H1 (cell line): ENCODE measurements around the gene RBM20. TPM values are rescaled to one million over a fixed set of nuclear protein-coding genes. Genes with fewer than 3 reads are reported as not detected.

Experiments used
- ATF3 ChIP-seq: IDR thresholded peaks from 2 replicates; pipeline ENCODE4 v1.6.1; 2011; ENCODE audit warnings: low read depth, mild to moderate bottlenecking, low read length; ENCODE audit not compliant: insufficient read depth
- CTBP2 ChIP-seq: IDR thresholded peaks from 2 replicates; pipeline ENCODE4 v1.7.0; 2011; ENCODE audit warnings: borderline replicate concordance, mild to moderate bottlenecking, moderate library complexity, mixed read lengths, low read length; ENCODE audit not compliant: insufficient read depth, insufficient read length
- SIRT6 ChIP-seq: IDR thresholded peaks from one replicate; pipeline ENCODE4 v1.7.1; 2012; ENCODE audit warnings: low read length, inconsistent platforms
- SRF ChIP-seq: IDR thresholded peaks from 2 replicates; pipeline ENCODE4 v1.6.1; 2011; ENCODE audit warnings: mild to moderate bottlenecking, low read depth, low read length, moderate library complexity
- polyA plus RNA-seq, 7 experiments: library from polyadenylated mRNA; depleted of rRNA in 3 of 7; stranded (reverse) in 5 of 7; unstranded in 2 of 7; fragments of >200 nt in 5 of 7; fragments of 200-250 nt in 2 of 7; gene quantifications; 1 replicate in 5 of 7; 2 replicates in 1 of 7; 4 replicates in 1 of 7; pipeline versions ENCODE4 v1.2.1 to v1.2.3, GENCODE V29; 2011 to 2013; ENCODE audit warnings: missing spikeins in 2 of 7, mixed read lengths in 2 of 7
- total RNA-seq: library from RNA; stranded (reverse); fragmentation: NEBNext Ultra II Directional; extraction: Animal tissue kit (Norgen Biotek cat#: 25700); gene quantifications from 2 replicates; pipeline ENCODE4 v1.2.1, GENCODE V29; 2021

Gene RBM20
- total and polyA plus RNA-seq, 2 of the 8 experiments (the other 6 are each of a cell fraction or from before 2014, with no cell fraction given) = 0.05 to 0.63 TPM

DNA sequence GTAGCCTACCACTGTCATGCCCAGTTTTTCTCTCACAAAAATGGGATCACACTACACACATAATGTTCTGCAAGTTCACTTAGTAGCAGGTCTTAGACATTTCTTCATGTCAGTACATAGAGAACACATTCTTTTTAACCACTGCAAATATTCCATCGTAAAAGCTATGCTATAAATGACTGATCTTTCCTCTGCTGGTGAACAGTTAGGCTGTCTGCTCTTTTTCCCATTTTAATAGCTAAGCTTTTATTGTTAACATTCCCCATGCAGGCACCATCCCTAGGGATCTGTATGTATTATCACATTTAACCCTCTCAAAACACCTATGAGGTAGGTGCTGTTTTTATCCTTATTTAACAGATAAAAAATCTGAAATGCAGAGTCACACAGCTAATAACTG, 181.4 kb downstream of the RBM20 start (continued):
- no peak for TF ChIP-seq ATF3
- TF ChIP-seq SRF = no peak
- no peak for TF ChIP-seq SIRT6
- no peak for TF ChIP-seq CTBP2
